Activated T-cell treated with anti-CD3 and anti-CD28 coated beads for 48 hours (primary cell): ENCODE results near the gene SPINK6.

Experiments
- DNase-seq: peaks from one replicate; pipeline ENCODE4 v3.0.0-alpha.2; 2020; ENCODE audit warnings: low read depth

SPINK6 gene, protein sequence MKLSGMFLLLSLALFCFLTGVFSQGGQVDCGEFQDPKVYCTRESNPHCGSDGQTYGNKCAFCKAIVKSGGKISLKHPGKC

DNA sequence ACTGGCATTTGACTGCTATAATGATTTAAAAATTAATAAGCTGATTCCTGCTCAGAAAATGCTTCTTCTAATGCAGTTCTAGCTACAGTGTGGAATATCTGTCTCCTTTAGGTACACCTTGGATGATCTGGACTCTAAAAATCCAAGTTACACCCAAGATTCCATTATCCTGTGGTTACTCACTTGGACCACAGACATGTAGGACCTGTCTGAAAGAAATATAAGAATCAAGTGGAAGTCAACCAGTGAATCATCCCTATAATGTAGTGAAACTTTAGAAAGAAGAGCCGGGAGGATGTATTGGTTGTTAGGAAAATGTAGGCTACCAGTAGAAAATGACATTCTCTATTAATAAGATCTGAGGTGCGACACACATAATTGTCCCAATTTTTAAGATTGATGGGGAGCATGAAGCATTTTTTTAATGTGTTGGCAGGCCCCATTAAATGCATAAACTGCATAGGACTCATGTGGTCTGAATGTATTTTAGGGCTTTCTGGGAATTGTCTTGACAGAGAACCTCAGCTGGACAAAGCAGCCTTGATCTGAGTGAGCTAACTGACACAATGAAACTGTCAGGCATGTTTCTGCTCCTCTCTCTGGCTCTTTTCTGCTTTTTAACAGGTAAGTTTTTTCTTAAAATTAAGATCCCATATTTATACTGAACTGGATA is at the start of gene SPINK6:
Gene SPINK6, plus strand, starts transcription at position 512 of the 673 bp plus-strand sequence. Its CDS starts 55 bp downstream, at position 567.
- DNase-seq: no peak

- DNase-seq: no peak
Observed at GRCh38 chr5:148156609-148157008, 46.2 kb upstream of the SPINK6 start.

- DNase-seq: no peak
Observed at GRCh38 chr5:148162038-148162437, 40.8 kb upstream of the SPINK6 start.

DNA sequence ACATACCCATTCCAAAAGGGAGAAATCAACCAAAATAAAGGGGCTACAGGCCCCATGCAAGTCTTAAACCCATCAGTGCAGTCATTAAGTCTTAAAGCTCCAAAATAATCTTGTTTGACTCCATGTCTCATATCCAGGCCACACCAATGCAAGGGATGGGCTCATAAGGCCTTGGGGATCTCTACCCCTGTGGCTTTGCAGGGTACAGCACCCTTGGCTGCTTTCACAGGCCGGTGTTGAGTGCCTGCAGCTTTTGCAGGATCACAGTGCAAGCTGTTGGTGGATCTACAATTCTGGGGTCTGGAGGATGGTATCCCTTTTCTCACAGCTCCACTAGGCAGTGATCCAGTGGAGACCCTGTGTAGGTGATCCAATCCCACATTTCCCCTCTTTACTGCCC is 39.5 kb upstream of the SPINK6 start:
- no peak for DNase-seq

- no peak for DNase-seq
Observed at GRCh38 chr5:148166550-148167283, 36.1 kb upstream of the SPINK6 start.

DNA sequence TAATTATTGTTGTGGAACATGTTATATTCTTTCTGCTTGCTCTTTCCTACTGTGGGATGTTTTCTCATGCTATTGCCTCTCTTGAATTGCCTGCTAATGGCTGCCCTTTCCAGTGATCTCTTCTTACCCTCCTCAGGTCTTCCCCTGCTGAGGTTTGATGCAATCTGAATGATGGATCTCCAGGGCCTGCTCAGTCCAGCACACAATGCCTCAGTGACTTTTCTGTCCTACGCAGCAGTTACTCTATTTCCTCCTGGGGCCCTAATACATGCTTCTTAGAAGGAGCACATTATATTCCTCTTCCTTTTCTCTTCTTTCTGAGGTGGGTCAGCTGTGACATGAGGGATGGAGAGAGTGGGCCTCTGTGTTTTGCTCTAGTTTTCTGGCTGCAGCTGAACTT is 34.6 kb upstream of the SPINK6 start, which contains the start of gene SPINK14:
Gene SPINK14, plus strand, starts transcription at position 301 of the 400 bp plus-strand sequence. CDS start 1,187 bp downstream, outside the sequence.
- no peak for DNase-seq

GRCh38 chr5:148172377-148172776 is 30.5 kb upstream of the SPINK6 start:
- DNase-seq: no peak

GRCh38 chr5:148176480-148176879 is 26.4 kb upstream of the SPINK6 start:
- DNase-seq: no peak

DNA sequence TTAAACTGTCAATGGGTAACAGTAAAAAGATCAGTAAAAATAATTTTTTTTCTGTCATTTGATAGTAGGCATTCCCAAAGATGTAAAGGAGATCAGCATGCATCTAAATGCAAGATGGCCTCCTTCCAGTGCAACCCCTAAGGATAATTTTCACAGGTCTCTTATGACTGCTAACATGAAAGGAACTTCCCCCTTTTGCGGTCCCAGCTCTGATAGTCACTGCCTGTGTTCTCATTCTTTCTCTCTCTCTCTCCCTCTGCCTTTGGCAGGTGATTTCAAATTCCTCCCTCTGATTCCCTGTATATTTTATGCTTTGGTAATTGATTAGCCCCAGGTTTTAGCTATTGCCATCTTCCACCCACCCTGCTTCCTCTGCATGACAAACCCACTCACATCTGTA is 25.6 kb upstream of the SPINK6 start:
- DNase-seq: no peak

GRCh38 chr5:148179234-148179824 is 23.5 kb upstream of the SPINK6 start:
- no peak for DNase-seq

- no peak for DNase-seq
Observed at GRCh38 chr5:148186248-148187003, 16.4 kb upstream of the SPINK6 start.

DNA sequence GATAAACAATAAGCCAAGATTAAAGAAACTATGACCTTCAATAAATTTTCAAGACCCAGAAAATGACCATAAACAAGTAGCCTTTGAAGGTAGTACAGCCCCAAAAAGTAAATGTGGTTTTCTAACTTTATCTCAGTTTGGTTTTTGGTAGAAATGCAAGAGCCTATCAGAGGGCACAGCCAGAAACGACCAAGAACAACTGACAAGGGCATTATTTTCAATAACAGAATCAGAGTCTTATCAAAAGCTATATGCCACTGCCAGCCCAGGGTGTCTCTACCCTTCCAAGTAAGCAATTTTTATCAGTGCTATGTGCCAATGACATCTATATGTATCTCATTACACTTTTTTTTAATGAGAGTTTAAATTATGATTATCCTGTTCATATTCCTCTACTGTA is 11.8 kb upstream of the SPINK6 start:
- no peak for DNase-seq

- DNase-seq: no peak
Observed at GRCh38 chr5:148193202-148193601, 9.6 kb upstream of the SPINK6 start.

DNA sequence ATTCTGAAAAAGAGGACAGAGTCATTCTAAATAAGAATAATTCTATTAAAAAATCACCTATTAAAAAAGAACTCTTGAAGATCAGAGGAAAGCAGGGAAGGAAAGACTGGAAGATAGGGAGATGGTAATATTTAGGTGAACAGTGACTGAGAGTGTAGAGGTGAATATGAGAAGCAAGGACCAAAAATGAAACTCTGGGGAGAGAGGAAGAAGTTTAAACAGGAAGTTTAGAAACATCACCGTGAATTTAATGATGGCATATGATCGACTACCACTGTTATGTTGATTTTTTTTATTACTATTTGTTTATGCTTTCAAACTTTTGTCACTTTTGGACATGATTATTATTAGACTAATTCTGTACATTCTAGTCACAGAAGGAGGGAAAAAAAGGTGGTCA is 1.7 kb upstream of the SPINK6 start:
- no peak for DNase-seq

DNA sequence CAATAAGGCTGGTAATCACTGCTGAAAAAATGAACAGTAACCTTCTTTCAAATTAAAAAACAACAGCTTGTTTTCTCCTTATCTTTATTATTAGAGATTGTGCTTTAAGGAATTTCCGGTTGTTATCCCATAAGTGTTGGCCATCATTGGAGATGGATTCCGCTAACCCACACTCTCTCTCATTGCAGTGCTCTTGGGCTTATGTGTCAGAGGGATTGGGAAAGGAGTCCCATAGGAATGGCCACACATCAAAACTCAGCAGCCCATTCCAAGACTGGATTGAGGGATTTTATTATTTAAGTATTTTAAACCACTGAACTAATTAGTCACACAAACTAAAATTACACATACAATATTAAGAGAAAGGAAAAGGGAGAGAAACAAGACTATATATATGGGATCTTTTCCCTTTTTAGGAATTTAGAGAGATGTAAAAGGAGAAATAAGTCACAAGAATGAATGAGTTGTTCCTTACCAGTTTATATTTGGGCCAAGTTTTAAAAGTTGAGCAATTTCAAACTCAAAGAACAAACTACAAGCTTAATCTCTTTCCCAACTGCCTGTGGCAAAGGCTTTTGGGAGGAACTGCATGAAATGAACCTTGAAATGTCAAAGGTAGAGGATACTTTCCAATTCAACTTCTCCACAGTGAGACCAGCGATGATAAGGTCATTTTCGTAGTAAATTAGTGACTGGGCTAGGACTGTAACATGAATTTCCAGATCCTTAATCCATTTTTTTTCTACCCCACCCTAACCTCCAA is 2.4 kb downstream of the SPINK6 start:
- DNase-seq: no peak

DNA sequence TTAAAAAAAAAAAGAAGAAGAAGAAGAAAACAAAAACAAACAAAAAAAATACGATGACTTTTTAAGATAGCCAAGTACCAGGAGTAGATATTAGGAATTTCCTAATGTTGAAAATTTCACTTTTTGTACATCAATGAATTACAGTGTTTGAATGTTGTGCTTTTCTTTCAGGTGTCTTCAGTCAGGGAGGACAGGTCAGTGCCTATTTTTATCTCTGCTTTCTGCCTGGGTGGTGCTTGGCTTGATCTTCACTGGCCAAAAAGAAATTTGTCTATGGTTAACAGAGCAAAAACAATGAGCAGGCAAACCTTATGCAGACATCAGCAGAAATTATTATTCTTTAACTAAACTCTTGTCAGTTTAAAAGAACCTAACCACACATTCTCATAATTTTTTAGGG is 3.0 kb downstream of the SPINK6 start:
- DNase-seq: no peak

DNA sequence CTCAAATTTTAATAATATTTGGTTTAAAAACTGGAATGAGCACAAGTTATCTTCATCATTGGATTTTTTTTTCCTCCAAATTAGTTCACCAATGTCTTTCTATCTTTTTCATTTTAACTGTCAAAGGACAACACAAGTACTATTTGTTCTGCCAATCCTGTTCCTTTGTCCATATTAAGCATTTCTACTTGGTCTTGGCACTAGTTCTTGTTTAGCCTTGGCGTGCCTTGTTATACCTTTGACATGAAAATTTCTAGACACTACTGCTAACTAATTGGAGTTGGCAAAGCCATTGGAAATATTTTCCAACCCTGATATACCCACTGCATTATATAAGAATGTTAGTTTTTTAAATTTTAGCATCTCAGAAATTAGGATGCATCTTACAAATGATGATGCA is 3.8 kb downstream of the SPINK6 start:
- DNase-seq: no peak

GRCh38 chr5:148208226-148208625 is 5.4 kb downstream of the SPINK6 start:
- DNase-seq: no peak

GRCh38 chr5:148209151-148209770 is 6.4 kb downstream of the SPINK6 start:
- no peak for DNase-seq

GRCh38 chr5:148214665-148215185 is 11.9 kb downstream of the SPINK6 start:
- DNase-seq: no peak

- no peak for DNase-seq
Observed at GRCh38 chr5:148221508-148221907, 18.7 kb downstream of the SPINK6 start.
